SK-N-MC (cell line): ENCODE results near the gene PSMD11.

ENCODE experiments used
- EZH2 ChIP-seq: fragments of 200-600 bp; sonication (generic); IDR thresholded peaks from one replicate; pipeline ENCODE4 v1.6.1; 2017; ENCODE audit warnings: antibody characterized with exemption
- FOXP2 ChIP-seq: optimal IDR thresholded peaks from 2 replicates; pipeline ENCODE3; 2011; ENCODE audit warnings: mild to moderate bottlenecking, moderate library complexity; ENCODE audit not compliant: insufficient read depth; ENCODE audit errors: extremely low read length, control extremely low read depth
- POLR2AphosphoS5 ChIP-seq: IDR thresholded peaks from 2 replicates; pipeline ENCODE4 v1.6.1; 2012; ENCODE audit warnings: mild to moderate bottlenecking, low read depth, low read length, borderline replicate concordance

- TF ChIP-seq POLR2AphosphoS5 = no peak
- TF ChIP-seq FOXP2 = no peak
- no peak for TF ChIP-seq EZH2
Observed at GRCh38 chr17:32453370-32453769, 9.1 kb downstream of the PSMD11 start.
